Measurements from ENCODE around the gene GMCL1. TPM values are rescaled to one million over a fixed set of nuclear protein-coding genes. Genes with fewer than 3 reads are reported as not detected.
"Not testable (repeated sequence)": the region's sequence is repeated elsewhere in the genome, so short reads cannot be mapped to it uniquely, and the experiment has no call there.

Gene GMCL1
- total RNA-seq, 1 donor from 2014 or later, result 25.6 TPM

DNA sequence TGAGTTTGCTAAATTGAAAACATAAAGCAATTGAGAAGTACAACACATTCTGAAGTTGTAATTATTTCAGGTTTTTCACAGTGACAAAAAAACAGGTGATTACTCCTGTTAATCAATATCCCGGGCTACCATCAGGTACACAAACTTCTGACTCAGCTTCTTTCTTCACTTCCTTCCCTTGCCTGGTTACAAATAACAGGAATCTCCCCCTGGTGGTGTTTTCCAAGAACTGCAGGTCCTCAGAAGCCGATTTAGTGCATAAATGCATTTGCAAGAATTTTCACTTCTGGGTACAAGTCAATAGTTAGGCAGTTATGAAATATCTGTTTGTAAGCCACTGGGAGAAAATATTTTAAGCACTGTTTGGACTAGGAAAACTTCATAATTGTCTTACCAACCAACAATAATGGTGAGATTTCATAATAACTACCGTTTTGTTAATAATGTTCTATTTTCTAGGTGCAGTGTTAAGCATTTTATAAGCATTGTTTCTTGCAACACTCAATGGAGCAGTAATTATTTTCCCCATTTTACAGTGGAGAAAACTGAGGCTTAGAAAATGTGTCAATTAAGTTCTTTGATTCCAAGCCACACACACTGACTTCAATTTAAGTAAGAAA lies 12.4 kb upstream of the GMCL1 start:
- Mint-ChIP-seq H3K9me3 (no peaks in the 10 kb centered on the region), H3K4me1 (ENCODE audit: low read depth) (peaks cover 13% of the 10 kb centered on the region), H3K27me3 (ENCODE audit: insufficient read depth) (no peaks in the 10 kb centered on the region), H3K27ac (no peak overlapping the region), H3K36me3 (ENCODE audit: low read depth) (peaks cover 21% of the 10 kb centered on the region), H3K4me3 (no peak overlapping the region)
- peak; percentile 68 for DNase-seq (ENCODE audit: low spot score)
- intact Hi-C loops (cut with micrococcal nuclease), result loop anchor here (1.0 kb wide), 6 partner anchors 12 to 326 kb away; partner anchors contain the start of gene GMCL1

DNA sequence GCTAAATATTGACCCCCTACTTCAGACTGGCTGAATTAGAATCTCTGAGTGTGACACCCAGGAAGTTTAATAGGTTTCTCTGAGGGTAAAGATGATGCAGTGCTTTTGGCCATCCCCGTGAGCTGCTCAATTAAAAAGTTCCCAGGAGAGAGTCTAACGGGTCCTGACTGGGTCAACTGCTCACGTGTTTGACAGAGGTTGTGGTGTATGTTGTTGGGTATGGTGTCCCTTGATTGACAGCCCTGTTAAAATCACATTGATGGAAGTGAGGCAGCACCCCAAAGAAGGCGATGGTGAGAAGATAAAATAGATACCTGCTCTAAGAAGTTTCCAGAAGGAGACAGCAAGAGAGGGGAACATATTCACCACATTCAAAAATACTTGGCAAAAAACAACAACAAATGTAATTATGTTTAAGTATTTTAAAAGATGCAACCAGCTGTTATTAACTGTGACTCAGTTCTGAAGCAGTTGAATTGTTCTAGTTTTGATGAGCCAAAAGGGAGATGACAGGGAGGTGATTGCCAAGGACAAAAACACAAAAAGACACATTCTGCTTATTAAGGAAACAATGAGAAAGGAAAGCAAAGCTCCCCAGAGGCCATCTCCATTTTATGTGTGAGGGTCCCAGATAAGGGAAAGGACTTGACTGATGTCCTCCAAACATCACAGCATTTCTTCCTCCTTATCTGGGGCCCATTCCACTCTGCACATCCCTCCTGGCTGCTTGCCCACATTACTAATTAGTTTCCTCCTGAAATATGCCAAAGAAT lies 11.5 kb upstream of the GMCL1 start:
- no peak for DNase-seq (ENCODE audit: low spot score)
- Mint-ChIP-seq H3K4me3 (no peak overlapping the region), H3K9me3 (no peaks in the 10 kb centered on the region), H3K4me1 (ENCODE audit: low read depth) (peaks cover 13% of the 10 kb centered on the region), H3K27me3 (ENCODE audit: insufficient read depth) (no peaks in the 10 kb centered on the region), H3K27ac (no peak overlapping the region), H3K36me3 (ENCODE audit: low read depth) (peaks cover 20% of the 10 kb centered on the region)
- intact Hi-C loops (cut with micrococcal nuclease), result loop anchor here (1.0 kb wide), 6 partner anchors 11 to 325 kb away; partner anchors contain the start of gene GMCL1

DNA sequence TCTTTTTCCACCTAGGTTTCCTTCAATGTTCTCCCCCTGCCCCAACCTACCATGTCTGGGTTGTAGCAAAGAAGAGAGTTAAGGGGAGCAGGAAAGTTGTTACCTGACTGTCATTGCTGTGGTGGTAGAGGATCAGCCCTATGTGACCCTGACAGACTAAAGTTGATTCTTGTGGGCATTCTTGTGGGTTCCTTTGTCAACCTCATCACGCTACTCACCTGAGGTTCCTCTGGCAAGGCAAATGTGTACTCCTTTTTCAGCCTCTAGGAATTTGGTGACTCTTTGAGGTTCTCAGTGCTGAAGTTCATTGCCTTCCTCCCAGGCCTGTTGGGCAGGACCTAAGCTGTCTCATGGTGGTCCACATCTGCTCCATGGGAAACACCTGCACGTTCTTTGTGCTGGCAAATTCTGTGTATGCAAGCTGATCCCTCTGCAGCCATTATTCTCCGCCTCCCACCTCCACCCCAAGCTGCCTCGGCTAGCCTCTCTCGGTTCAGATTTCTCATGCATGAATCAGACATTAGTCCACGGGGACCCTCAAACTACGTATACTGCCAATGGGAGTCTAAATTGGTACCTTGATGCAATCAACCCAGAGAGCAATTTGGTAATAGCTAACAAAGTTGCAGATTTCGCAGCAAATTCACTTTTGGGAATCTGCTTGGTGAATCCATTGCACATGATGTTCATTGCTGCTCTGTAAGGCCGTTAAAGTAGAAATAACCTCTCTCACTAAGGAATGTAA lies 1.5 kb upstream of the GMCL1 start:
- peak overlapping the region; percentile 98 for H3K4me3 Mint-ChIP-seq
- H3K27me3 Mint-ChIP-seq (ENCODE audit: insufficient read depth), result no peaks in the 10 kb centered on the region
- peaks cover 3% of the 10 kb centered on the region for H3K36me3 Mint-ChIP-seq (ENCODE audit: low read depth)
- intact Hi-C loops (cut with micrococcal nuclease), result loop anchor here (2.0 to 5.0 kb wide), 3 partner anchors 53 to 441 kb away; partner anchors contain the start of gene GFPT1
- H3K27ac Mint-ChIP-seq, result peak overlapping the region; percentile 80
- peaks cover 44% of the 10 kb centered on the region for H3K4me1 Mint-ChIP-seq (ENCODE audit: low read depth)
- H3K9me3 Mint-ChIP-seq, result no peaks in the 10 kb centered on the region
- DNase-seq (ENCODE audit: low spot score), result no peak

DNA sequence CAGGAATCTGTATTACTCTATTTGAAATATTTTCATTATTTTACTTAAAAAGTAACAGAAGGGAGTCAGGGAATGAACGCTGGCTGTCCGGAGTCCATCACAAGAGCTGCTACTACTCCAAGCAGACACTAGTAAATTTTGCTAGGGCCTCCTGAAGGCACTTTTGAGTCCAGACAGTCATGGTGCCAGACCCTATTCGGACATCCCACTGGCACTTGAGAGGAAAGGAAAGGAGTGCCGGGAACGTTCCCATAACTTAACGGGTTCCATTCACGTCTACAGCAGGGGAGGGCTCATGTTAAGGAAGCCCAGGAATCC lies 563 bp upstream of the GMCL1 start:
- H3K9me3 Mint-ChIP-seq, result no peaks in the 10 kb centered on the region
- H3K4me3 Mint-ChIP-seq, result peak overlapping the region; percentile 98
- H3K27me3 Mint-ChIP-seq (ENCODE audit: insufficient read depth), result no peaks in the 10 kb centered on the region
- peak overlapping the region; percentile 95 for H3K27ac Mint-ChIP-seq
- no peak for DNase-seq (ENCODE audit: low spot score)
- peaks cover 5% of the 10 kb centered on the region for H3K36me3 Mint-ChIP-seq (ENCODE audit: low read depth)
- intact Hi-C loops (cut with micrococcal nuclease), result loop anchor here (1.0 to 5.0 kb wide), 7 partner anchors 12 to 464 kb away; partner anchors contain the start of genes AAK1, ANXA4, GFPT1 and SNRPG
- peaks cover 53% of the 10 kb centered on the region for H3K4me1 Mint-ChIP-seq (ENCODE audit: low read depth)

DNA sequence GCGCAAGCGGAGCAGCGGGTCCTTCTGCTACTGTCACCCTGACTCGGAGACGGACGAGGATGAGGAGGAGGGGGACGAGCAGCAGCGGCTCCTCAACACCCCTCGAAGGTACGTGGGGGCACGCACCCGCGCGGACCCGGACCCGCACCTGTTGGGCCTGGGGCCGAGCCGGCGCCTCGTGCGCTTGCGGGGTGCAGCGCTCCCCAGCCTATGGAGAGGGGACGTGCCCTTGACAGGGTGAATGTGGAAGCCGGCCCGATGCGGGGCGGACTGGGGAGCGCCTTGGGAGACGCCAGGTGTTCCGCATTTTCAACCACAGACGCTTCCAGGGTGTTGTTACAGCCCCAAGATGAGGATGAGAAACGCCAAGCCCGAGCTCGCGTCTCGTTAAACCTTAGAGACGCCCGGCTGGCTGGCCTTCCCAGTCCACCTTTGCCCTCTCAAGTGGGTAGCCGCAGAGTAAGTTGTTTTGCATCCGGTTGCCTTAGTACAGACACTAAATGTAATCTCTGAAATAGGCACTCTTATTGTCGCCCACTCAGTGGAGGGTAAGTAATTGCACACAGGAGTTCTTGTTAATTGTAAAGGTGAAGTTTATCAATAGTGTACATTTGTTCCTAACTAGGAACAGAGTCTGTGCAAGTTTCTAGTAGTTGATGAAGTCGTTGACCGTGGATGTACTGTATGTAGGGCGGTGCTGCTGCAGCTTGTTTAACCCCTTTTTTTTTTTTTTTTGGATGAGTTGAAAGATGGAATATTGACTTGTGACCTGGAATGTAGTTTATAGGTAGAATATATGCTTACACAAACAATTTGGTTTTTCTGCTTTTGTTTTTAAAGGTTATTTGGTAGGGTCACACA lies 815 bp downstream of the GMCL1 start:
- Mint-ChIP-seq H3K27ac (peak overlapping the region; percentile 90), H3K4me1 (ENCODE audit: low read depth) (peaks cover 67% of the 10 kb centered on the region), H3K9me3 (no peaks in the 10 kb centered on the region), H3K36me3 (ENCODE audit: low read depth) (peaks cover 14% of the 10 kb centered on the region), H3K27me3 (ENCODE audit: insufficient read depth) (no peaks in the 10 kb centered on the region), H3K4me3 (peak overlapping the region; percentile 98)
- peak; percentile 49 for DNase-seq (ENCODE audit: low spot score)
- intact Hi-C loops (cut with micrococcal nuclease), result loop anchor here (1.0 to 2.0 kb wide), 4 partner anchors 63 to 360 kb away; partner anchors contain the start of gene SNRNP27

DNA sequence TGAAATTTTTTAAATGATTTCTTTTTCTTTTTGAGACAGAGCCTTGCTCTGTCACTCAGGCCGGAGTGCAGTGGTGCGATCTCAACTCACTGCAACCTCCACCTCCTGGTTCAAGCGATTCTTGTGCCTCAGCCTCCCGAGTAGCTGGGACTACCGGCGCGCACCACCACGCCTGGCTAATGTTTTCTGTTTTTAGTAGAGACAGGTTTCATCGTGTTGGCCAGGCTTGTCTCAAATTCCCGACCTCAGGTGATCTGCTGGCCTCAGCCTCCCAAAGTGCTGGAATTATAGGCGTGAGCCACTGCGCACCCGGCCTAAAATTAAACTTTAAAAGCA lies 1.4 kb downstream of the GMCL1 start:
- H3K4me3 Mint-ChIP-seq, result peak overlapping the region; percentile 98
- DNase-seq (ENCODE audit: low spot score); H3K9me3 Mint-ChIP-seq; H3K27me3 Mint-ChIP-seq (ENCODE audit: insufficient read depth): not testable (repeated sequence)
- H3K4me1 Mint-ChIP-seq (ENCODE audit: low read depth), result peaks cover 73% of the 10 kb centered on the region
- H3K36me3 Mint-ChIP-seq (ENCODE audit: low read depth), result peaks cover 14% of the 10 kb centered on the region
- intact Hi-C loops (cut with micrococcal nuclease), result loop anchor here (1.0 to 2.0 kb wide), 4 partner anchors 62 to 359 kb away; partner anchors contain the start of gene SNRNP27
- peak overlapping the region; percentile 90 for H3K27ac Mint-ChIP-seq

DNA sequence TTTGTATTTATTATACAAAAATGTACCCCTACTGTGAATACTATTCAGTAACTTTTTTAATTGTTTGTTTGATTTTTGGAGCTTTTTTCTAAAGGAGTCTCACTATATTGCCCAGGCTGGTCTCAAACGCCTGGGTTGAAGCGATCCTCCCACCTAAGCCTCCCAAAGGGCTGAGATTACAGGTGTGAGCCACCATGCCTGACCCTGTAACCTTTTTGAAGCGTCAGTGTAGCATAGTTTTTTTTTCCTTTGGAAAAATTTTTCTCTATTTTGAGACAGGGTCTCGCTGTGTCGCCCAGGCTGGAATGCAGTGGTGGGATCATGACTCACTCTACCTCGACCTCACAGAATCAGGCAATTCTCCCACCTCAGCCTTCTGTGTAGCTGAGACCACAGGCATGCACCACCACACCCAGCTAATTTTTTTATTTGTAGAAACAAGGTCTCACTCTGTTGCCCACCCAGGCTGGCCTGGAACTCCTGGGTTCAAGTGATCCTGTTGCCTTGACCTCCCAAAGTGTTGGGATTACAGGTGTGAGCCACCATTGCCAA lies 2.0 kb downstream of the GMCL1 start:
- intact Hi-C loops (cut with micrococcal nuclease), result loop anchor here (2.0 kb wide), 2 partner anchors 61 to 311 kb away; partner anchors contain the start of gene SNRNP27
- Mint-ChIP-seq H3K4me3 (peak overlapping the region; percentile 70), H3K36me3 (ENCODE audit: low read depth) (peaks cover 18% of the 10 kb centered on the region), H3K27me3 (ENCODE audit: insufficient read depth) (no peaks in the 10 kb centered on the region), H3K4me1 (ENCODE audit: low read depth) (peaks cover 78% of the 10 kb centered on the region), H3K27ac (no peak overlapping the region), H3K9me3 (no peaks in the 10 kb centered on the region)
- DNase-seq (ENCODE audit: low spot score), result no peak

DNA sequence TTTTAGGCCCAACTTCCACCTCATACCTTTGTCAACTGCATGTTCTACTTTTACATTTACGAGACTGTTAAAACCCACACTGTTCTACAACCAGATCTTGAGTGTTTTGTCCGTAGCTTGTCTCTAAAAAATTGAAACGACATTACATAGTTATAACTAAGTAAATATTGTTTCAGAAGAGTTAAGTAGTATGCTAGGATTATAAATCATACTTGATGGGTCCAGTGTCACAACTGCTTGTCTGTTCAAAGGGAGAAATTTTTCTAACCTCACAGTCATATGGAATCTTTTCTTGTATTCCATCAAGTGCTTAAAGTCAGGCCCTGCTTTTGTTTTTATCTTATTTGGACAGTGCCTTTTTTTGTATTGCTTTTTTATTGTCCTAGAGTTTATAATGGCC lies 4.3 kb downstream of the GMCL1 start:
- Mint-ChIP-seq H3K27me3 (ENCODE audit: insufficient read depth) (no peaks in the 10 kb centered on the region), H3K36me3 (ENCODE audit: low read depth) (peaks cover 20% of the 10 kb centered on the region)

DNA sequence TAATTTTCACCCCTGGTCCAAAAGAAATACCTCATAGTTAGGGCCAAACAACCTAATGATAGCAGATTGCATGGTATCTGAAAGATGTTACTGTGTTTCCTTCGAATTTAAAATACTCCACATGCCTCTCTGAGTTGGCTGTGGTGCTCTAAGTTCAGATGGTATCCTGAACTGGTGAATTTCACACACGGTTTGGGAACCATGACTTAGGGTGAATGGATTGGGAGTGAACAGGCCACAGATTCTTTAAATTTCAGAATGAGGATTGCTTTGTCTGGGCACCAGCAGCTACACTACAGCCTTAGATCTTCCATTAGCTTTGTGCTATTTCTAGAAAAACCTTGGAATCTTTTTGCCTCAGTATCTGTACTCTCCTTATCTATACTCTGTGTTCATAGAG lies 6.2 kb downstream of the GMCL1 start:
- Mint-ChIP-seq H3K4me3 (no peak overlapping the region), H3K27me3 (ENCODE audit: insufficient read depth) (no peaks in the 10 kb centered on the region), H3K27ac (no peak overlapping the region), H3K36me3 (ENCODE audit: low read depth) (peaks cover 20% of the 10 kb centered on the region), H3K4me1 (ENCODE audit: low read depth) (peaks cover 60% of the 10 kb centered on the region), H3K9me3 (no peaks in the 10 kb centered on the region)
- no peak for DNase-seq (ENCODE audit: low spot score)
- intact Hi-C loops (cut with micrococcal nuclease), result no loop called here

More for the DNA sequence above, 4.3 kb downstream of the GMCL1 start:
- Mint-ChIP-seq H3K9me3 (no peaks in the 10 kb centered on the region), H3K27ac (no peak overlapping the region), H3K4me1 (ENCODE audit: low read depth) (peaks cover 65% of the 10 kb centered on the region), H3K4me3 (no peak overlapping the region)
- DNase-seq (ENCODE audit: low spot score), result no peak
- intact Hi-C loops (cut with micrococcal nuclease), result no loop called here

DNA sequence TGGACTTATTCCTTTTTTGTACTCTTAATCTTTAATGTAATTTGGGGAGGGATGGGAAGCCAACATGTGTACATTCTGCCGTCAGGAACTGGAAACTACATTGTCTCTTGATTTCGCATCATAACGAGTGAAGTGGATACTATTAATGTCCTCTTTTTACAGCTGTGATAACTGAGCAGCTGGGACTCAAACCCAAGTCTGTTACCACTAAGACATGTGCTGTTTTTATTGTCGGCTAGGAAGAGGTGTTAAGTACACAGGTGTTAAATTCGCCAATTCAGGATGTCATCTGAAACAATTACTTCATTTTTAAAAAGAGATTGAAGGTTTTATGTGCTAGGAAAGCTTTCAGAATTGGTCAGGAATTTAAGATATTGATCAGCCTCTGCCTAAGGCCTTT lies 6.9 kb downstream of the GMCL1 start:
- Mint-ChIP-seq H3K36me3 (ENCODE audit: low read depth) (peaks cover 20% of the 10 kb centered on the region), H3K4me3 (no peak overlapping the region), H3K27me3 (ENCODE audit: insufficient read depth) (no peaks in the 10 kb centered on the region), H3K27ac (no peak overlapping the region), H3K9me3 (no peaks in the 10 kb centered on the region), H3K4me1 (ENCODE audit: low read depth) (peaks cover 55% of the 10 kb centered on the region)
- intact Hi-C loops (cut with micrococcal nuclease), result no loop called here
- no peak for DNase-seq (ENCODE audit: low spot score)

DNA sequence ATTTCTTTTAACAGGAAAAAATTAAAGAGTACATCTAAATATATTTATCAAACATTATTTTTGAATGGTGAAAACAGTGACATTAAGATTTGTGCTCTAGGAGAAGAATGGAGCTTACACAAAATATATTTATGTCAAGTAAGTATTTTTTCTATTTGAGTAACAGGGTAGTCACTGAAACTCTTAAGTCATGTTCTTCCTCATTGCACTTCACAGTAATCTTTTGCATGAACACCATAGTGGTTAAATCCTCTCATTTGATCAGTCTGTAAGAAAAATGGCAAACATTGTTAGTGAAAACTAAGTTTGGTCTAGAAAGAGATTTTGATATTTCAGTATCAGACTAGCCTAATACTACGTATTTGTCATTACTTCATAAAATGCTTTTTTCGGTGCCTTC lies 8.1 kb downstream of the GMCL1 start:
- Mint-ChIP-seq H3K4me1 (ENCODE audit: low read depth) (peaks cover 47% of the 10 kb centered on the region), H3K27ac (no peak overlapping the region), H3K36me3 (ENCODE audit: low read depth) (peaks cover 28% of the 10 kb centered on the region), H3K27me3 (ENCODE audit: insufficient read depth) (no peaks in the 10 kb centered on the region), H3K4me3 (no peak overlapping the region), H3K9me3 (no peaks in the 10 kb centered on the region)
- intact Hi-C loops (cut with micrococcal nuclease), result no loop called here
- no peak for DNase-seq (ENCODE audit: low spot score)

DNA sequence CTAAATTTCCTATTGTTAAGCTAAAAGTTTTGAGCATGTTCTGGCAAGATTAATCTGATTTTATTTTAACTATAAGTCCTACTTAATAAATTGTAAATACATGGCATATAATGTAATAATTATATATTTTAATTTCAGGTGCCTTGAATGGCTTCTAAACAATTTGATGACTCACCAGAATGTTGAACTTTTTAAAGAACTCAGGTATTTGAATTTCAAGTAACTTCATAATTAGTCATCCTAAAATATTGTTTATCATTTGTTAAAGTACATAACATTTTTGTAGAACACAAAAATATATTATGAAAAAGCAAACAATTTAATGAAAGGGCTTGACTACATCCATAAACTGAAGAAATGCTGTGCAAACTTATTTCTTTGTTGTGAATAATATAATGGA lies 14.5 kb downstream of the GMCL1 start:
- no peak for DNase-seq (ENCODE audit: low spot score)
- Mint-ChIP-seq H3K27ac (no peak overlapping the region), H3K4me1 (ENCODE audit: low read depth) (peaks cover 12% of the 10 kb centered on the region), H3K4me3 (no peak overlapping the region), H3K9me3 (no peaks in the 10 kb centered on the region), H3K36me3 (ENCODE audit: low read depth) (peaks cover 26% of the 10 kb centered on the region), H3K27me3 (ENCODE audit: insufficient read depth) (no peaks in the 10 kb centered on the region)
- intact Hi-C loops (cut with micrococcal nuclease), result no loop called here

All from activated T-helper 1 cell treated with anti-CD3 and anti-CD28 coated beads, Interleukin-12 subunit alpha, Interleukin-12 subunit beta, Interleukin-2, Interleukin-4 antibody, amounts not matched to agents 30 ng/mL and 10 ng/mL and 1 ng/mL, durations not matched to agents 14 hours and 24 hours and 36 hours (primary cell).